Esophagus muscularis mucosa (tissue), 4 donors: ENCODE measurements around the gene GSG1L.

ENCODE experiments used
- CTCF ChIP-seq, 3 experiments: fragments of 200-600 bp in 2 of 3; fragments of 450-650 bp in 1 of 3; sonication (generic) in 2 of 3; IDR thresholded peaks; one replicate each; pipeline ENCODE4 v1.5.1; 2017 to 2019; ENCODE audit warnings: antibody characterized with exemption in 3 of 3, mild to moderate bottlenecking in 2 of 3, moderate library complexity in 1 of 3
- EP300 ChIP-seq: sonication (generic); formaldehyde crosslinking; IDR thresholded peaks from one replicate; pipeline ENCODE4 v1.6.1; 2017; ENCODE audit warnings: antibody characterized with exemption
- POLR2A ChIP-seq: fragments of 450-650 bp; IDR thresholded peaks from one replicate; pipeline ENCODE4 v1.6.1; 2017; ENCODE audit warnings: antibody characterized with exemption, moderate library complexity, mild to moderate bottlenecking, low read depth

GRCh38 chr16:27822529-27822928 lies 241.0 kb downstream of the GSG1L start:
- no peak for TF ChIP-seq CTCF (IDR thresholded peaks at IDR 0.05)
- TF ChIP-seq POLR2A: no peak
- TF ChIP-seq EP300: no peak
